Liver (tissue), 9 donors: ENCODE measurements around the gene CTNNA1. TPM values are rescaled to one million over a fixed set of nuclear protein-coding genes. Genes with fewer than 3 reads are reported as not detected.

Source experiments
- DNase-seq: peaks from one replicate; pipeline ENCODE4 v3.0.0-alpha.2; 2017; ENCODE audit warnings: low spot score
- H3K27ac ChIP-seq, 2 donors: one replicate each; pipeline ENCODE4 v1.7.0; 2013; ENCODE audit warnings: inconsistent platforms in 2 of 2, low read length in 2 of 2, control low read depth in 1 of 2, low read depth in 1 of 2, mild to moderate bottlenecking in 1 of 2
- H3K27me3 ChIP-seq, 4 donors: one replicate each; pipeline versions ENCODE4 v1.6.1 to v1.7.0; 2013; ENCODE audit warnings: low read length in 3 of 4, inconsistent platforms in 1 of 4, mild to moderate bottlenecking in 1 of 4, moderate library complexity in 1 of 4; ENCODE audit not compliant: control insufficient read depth in 4 of 4, insufficient read depth in 4 of 4
- H3K36me3 ChIP-seq, 4 donors: one replicate each; pipeline versions ENCODE4 v1.6.1 to v1.7.0; 2013; ENCODE audit warnings: low read length in 3 of 4, mild to moderate bottlenecking in 3 of 4, low read depth in 1 of 4, moderate library complexity in 1 of 4; ENCODE audit not compliant: control insufficient read depth in 4 of 4, insufficient read depth in 3 of 4
- H3K4me1 ChIP-seq, 4 donors: one replicate each; pipeline versions ENCODE4 v1.6.1 to v1.7.0; 2013; ENCODE audit warnings: low read length in 3 of 4, mild to moderate bottlenecking in 3 of 4, moderate library complexity in 1 of 4; ENCODE audit not compliant: control insufficient read depth in 4 of 4, insufficient read depth in 4 of 4
- H3K4me3 ChIP-seq, 3 donors: one replicate each; pipeline versions ENCODE4 v1.6.1 to v1.7.0; 2013; ENCODE audit warnings: low read length in 3 of 3, control low read depth in 1 of 3, low read depth in 1 of 3, mild to moderate bottlenecking in 1 of 3
- H3K9ac ChIP-seq, 2 donors: one replicate each; pipeline ENCODE4 v1.7.0; 2013; ENCODE audit warnings: low read length in 2 of 2, mild to moderate bottlenecking in 2 of 2, moderate library complexity in 2 of 2, control low read depth in 1 of 2, low read depth in 1 of 2
- H3K9me3 ChIP-seq, 4 donors: one replicate each; pipeline versions ENCODE4 v1.6.1 to v1.7.0; 2013; ENCODE audit warnings: low read length in 3 of 4; ENCODE audit not compliant: control insufficient read depth in 4 of 4
- ATF3 ChIP-seq: IDR thresholded peaks from 2 replicates; pipeline ENCODE4 v1.6.1; 2016; ENCODE audit warnings: antibody characterized with exemption
- CTCF ChIP-seq: fragments of 150-350 bp; IDR thresholded peaks from 2 replicates; pipeline ENCODE4 v1.5.1; 2017; ENCODE audit warnings: improper control_type of control experiment, low read depth, low read length; ENCODE audit not compliant: missing input control
- EGR1 ChIP-seq, 2 donors: IDR thresholded peaks; 2 replicates each; pipeline ENCODE4 v1.6.1; 2016 to 2018; ENCODE audit warnings: antibody characterized with exemption in 2 of 2, low read depth in 2 of 2
- FOXA1 ChIP-seq: IDR thresholded peaks from 2 replicates; pipeline ENCODE4 v1.6.1; 2016; ENCODE audit warnings: antibody characterized with exemption
- FOXA2 ChIP-seq: IDR thresholded peaks from 2 replicates; pipeline ENCODE4 v1.6.1; 2016; ENCODE audit warnings: antibody characterized with exemption
- GABPA ChIP-seq, 2 donors: IDR thresholded peaks in 1 of 2; conservative IDR thresholded peaks in 1 of 2; 2 replicates each; pipeline ENCODE4 v1.6.1; 2016; ENCODE audit warnings: antibody characterized with exemption in 2 of 2, mild to moderate bottlenecking in 1 of 2, moderate library complexity in 1 of 2
- HNF4A ChIP-seq, 2 donors: conservative IDR thresholded peaks; 2 replicates each; pipeline ENCODE4 v1.6.1; 2016; ENCODE audit warnings: antibody characterized with exemption in 2 of 2, mild to moderate bottlenecking in 2 of 2
- HNF4G ChIP-seq: IDR thresholded peaks from 2 replicates; pipeline ENCODE4 v1.6.1; 2016; ENCODE audit warnings: antibody characterized with exemption
- JUND ChIP-seq, 2 donors: IDR thresholded peaks; 2 replicates each; pipeline ENCODE4 v1.6.1; 2016; ENCODE audit warnings: antibody characterized with exemption in 2 of 2
- MAX ChIP-seq: IDR thresholded peaks from 2 replicates; pipeline ENCODE4 v1.6.1; 2016; ENCODE audit warnings: antibody characterized with exemption
- NR2F2 ChIP-seq: IDR thresholded peaks from 2 replicates; pipeline ENCODE4 v1.6.1; 2016; ENCODE audit warnings: antibody characterized with exemption
- RAD21 ChIP-seq, 2 donors: IDR thresholded peaks; 2 replicates each; pipeline ENCODE4 v1.6.1; 2016; ENCODE audit warnings: antibody characterized with exemption in 2 of 2, mild to moderate bottlenecking in 2 of 2
- REST ChIP-seq: IDR thresholded peaks from 2 replicates; pipeline ENCODE4 v1.6.1; 2016; ENCODE audit warnings: antibody characterized with exemption, mild to moderate bottlenecking
- RXRA ChIP-seq, 2 donors: IDR thresholded peaks; 2 replicates each; pipeline ENCODE4 v1.6.1; 2017 to 2018; ENCODE audit warnings: antibody characterized with exemption in 2 of 2, mild to moderate bottlenecking in 1 of 2
- SP1 ChIP-seq: IDR thresholded peaks from 2 replicates; pipeline ENCODE4 v1.6.1; 2018; ENCODE audit warnings: antibody characterized with exemption, mild to moderate bottlenecking
- TAF1 ChIP-seq: conservative IDR thresholded peaks from 2 replicates; pipeline ENCODE4 v1.6.1; 2016; ENCODE audit warnings: antibody characterized with exemption, mild to moderate bottlenecking
- YY1 ChIP-seq: IDR thresholded peaks from 2 replicates; pipeline ENCODE4 v1.6.1; 2016; ENCODE audit warnings: antibody characterized with exemption, mild to moderate bottlenecking
- ZBTB33 ChIP-seq: IDR thresholded peaks from 2 replicates; pipeline ENCODE4 v1.6.1; 2016; ENCODE audit warnings: antibody characterized with exemption
- WGBS: extraction: QIAGEN DNeasy Blood & Tissue Kit; methylation state at CpG from one replicate; pipeline ENCODE4 v1.1.7; 2013; 5-methylcytosine and 5-hydroxymethylcytosine counted together
- polyA plus RNA-seq, 2 donors: library from polyadenylated mRNA; stranded (reverse) in 1 of 2; unstranded in 1 of 2; fragments of 200-250 nt in 1 of 2; fragments of >200 nt in 1 of 2; fragmentation: Nextera tagmentation in 1 of 2; extraction: Ambion mirVana in 1 of 2; gene quantifications; one replicate each; pipeline versions ENCODE4 v1.2.1 to v1.2.3, GENCODE V29; 2013 to 2015
- total RNA-seq, 2 donors: library from RNA; depleted of rRNA; stranded (reverse); fragments of >200 nt; gene quantifications; one replicate each; pipeline ENCODE4 v1.2.3, GENCODE V29; 2014
- donor health status: healthy.
- donor health status: healthy.
- donor health status: healthy.
- donor health status: healthy.
- donor health status: healthy.

Gene CTNNA1
- total and polyA plus RNA-seq, 4 donors: 39.9 to 150 (median 103) TPM

- 75% methylated on average over 6 of the region's 6 CpGs for WGBS
- Histone ChIP-seq H3K36me3 (peaks cover 0 to 5% (median 0%) of the 10 kb centered on the region in 4 donors), H3K27me3 (no peaks in the 10 kb centered on the region), H3K9me3 (no peaks in the 10 kb centered on the region), H3K4me3 (no peak overlapping the region), H3K9ac (no peak overlapping the region), H3K4me1 (peaks cover 0 to 8% (median 4%) of the 10 kb centered on the region in 4 donors), H3K27ac (no peak overlapping the region)
- no peak for DNase-seq
- TF ChIP-seq FOXA1: no peak
These were observed 91.7 kb downstream of the CTNNA1 start for GRCh38 chr5:138844812-138845513.

GRCh38 chr5:138849439-138849838 is 96.2 kb downstream of the CTNNA1 start:
- H3K9me3 ChIP-seq: no peaks in the 10 kb centered on the region
- peaks cover 0 to 2% (median under 1%) of the 10 kb centered on the region in 4 donors for H3K4me1 ChIP-seq
- no peak overlapping the region for H3K27ac ChIP-seq
- H3K4me3 ChIP-seq: no peak overlapping the region
- no peaks in the 10 kb centered on the region for H3K27me3 ChIP-seq
- no peak overlapping the region for H3K9ac ChIP-seq
- no peak for DNase-seq
- 40% methylated on average over 3 of the region's 3 CpGs for WGBS
- TF ChIP-seq CTCF (no peak), ATF3 (no peak), RXRA (IDR thresholded peaks at IDR 0.05) (no peak), MAX (no peak), HNF4A (conservative IDR thresholded peaks at IDR 0.05) (no peak), HNF4G (no peak), ZBTB33 (no peak), JUND (IDR thresholded peaks at IDR 0.05) (no peak), EGR1 (IDR thresholded peaks at IDR 0.05; ENCODE audit: low read depth in 2 of 2) (no peak), RAD21 (IDR thresholded peaks at IDR 0.05) (no peak), REST (no peak), NR2F2 (no peak), SP1 (no peak), FOXA1 (no peak), GABPA (IDR thresholded peaks at IDR 0.05 in 1 of 2, conservative IDR thresholded peaks at IDR 0.05 in 1 of 2) (no peak), YY1 (no peak), FOXA2 (no peak), TAF1 (no peak)
- H3K36me3 ChIP-seq: peaks cover 0 to 3% (median 0%) of the 10 kb centered on the region in 4 donors
